NCI-H345 treated with DMSO at 0.1 percent for 48 hours (cell line): ENCODE data around the gene TSPAN14.

ENCODE experiments used
- DNase-seq: peaks from one replicate; lab custom pipeline; 2025; ENCODE audit not compliant: unreplicated experiment; lab: John Stamatoyannopoulos, UW

The TSPAN14 gene

GRCh38 chr10:80580638-80581468, 126.7 kb downstream of the TSPAN14 start:
- DNase-seq: no peak

- no peak for DNase-seq
These were observed 127.3 kb downstream of the TSPAN14 start for GRCh38 chr10:80581469-80581835.

- DNase-seq: no peak
These were observed 128.3 kb downstream of the TSPAN14 start for GRCh38 chr10:80582286-80582960.
